Muscle layer of duodenum (tissue), 2 donors: Measurements from ENCODE around the gene MYO16.

ENCODE experiments used
- H3K27ac ChIP-seq: one replicate; pipeline ENCODE4 v1.7.0; 2013; ENCODE audit warnings: mild to moderate bottlenecking, low read length
- H3K27me3 ChIP-seq: one replicate; pipeline ENCODE4 v1.7.0; 2013; ENCODE audit warnings: low read depth, mild to moderate bottlenecking, control low read depth, low read length
- H3K36me3 ChIP-seq, 2 donors: one replicate each; pipeline ENCODE4 v1.7.0; 2013; ENCODE audit warnings: low read length in 2 of 2, control low read depth in 1 of 2, mild to moderate bottlenecking in 1 of 2; ENCODE audit not compliant: insufficient read depth in 2 of 2, control insufficient read depth in 1 of 2
- H3K4me1 ChIP-seq, 2 donors: one replicate each; pipeline ENCODE4 v1.7.0; 2013; ENCODE audit warnings: low read length in 2 of 2, mild to moderate bottlenecking in 2 of 2, control low read depth in 1 of 2, moderate library complexity in 1 of 2; ENCODE audit not compliant: insufficient read depth in 2 of 2, control insufficient read depth in 1 of 2
- H3K4me3 ChIP-seq, 2 donors: one replicate each; pipeline ENCODE4 v1.7.0; 2013; ENCODE audit warnings: low read length in 2 of 2, low read depth in 1 of 2, mild to moderate bottlenecking in 1 of 2
- H3K9me3 ChIP-seq, 2 donors: one replicate each; pipeline ENCODE4 v1.7.0; 2013; ENCODE audit warnings: low read length in 2 of 2, control low read depth in 1 of 2, mild to moderate bottlenecking in 1 of 2; ENCODE audit not compliant: control insufficient read depth in 1 of 2
- donor health status: healthy.

Gene MYO16

DNA sequence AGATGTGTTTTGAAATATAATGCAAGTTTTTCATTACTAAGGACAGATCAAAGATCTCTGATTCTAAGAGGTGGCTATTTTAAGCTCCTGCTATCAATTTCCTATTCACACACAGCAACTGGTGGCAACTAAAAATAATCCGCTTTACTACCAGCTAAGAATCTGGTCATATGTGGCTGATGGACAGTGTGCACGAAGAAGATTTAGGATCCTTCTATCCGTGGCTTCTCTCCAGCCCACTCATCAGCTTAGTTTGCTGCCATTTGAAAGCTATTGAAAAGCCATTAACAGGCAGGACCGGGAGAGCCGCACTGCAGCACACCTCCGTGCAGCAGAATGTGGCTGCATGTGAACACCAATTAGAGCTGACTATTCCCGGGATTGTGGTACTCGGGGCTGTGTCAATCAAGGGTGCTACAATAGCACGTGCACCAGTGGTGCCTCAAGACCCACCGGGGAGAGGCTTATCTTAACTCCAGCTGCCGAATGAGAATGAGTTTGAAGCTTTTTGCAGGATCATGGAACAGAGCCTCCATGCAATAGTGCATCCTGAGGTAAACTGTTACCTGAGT lies at the start of gene MYO16:
Gene MYO16 (plus strand): TSS at position 431 of the 572 bp plus-strand sequence. CDS start 234 bp downstream, outside the sequence.
- Histone ChIP-seq H3K36me3 (no peaks in the 10 kb centered on the region), H3K9me3 (peaks cover 0 to 3% of the 10 kb centered on the region in 2 donors), H3K4me3 (no peak within 1 kb of the TSS), H3K4me1 (no peaks in the 10 kb centered on the region), H3K27ac (no peak within 1 kb of the TSS), H3K27me3 (no peaks in the 10 kb centered on the region)

DNA sequence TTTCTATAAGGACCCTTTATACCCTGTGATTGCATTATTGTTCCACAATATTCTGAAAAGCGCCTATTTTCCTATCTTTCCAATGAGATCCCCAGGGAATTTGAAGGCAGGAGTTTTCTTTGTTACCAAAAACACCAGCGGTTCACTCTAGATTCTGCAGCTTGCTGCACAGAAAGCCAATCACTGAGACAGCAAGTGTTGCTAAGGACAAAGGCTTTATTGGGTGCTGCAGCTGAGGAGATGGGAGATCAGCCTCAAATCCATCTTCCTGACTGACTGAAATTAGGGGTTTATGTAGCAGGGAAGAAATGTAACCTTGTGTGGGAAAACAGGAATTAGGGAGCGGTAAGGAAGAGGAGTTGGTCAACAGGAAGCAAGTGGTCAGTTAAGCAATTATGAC lies 42.6 kb upstream of the MYO16 start:
- H3K4me3 ChIP-seq: no peak overlapping the region

DNA sequence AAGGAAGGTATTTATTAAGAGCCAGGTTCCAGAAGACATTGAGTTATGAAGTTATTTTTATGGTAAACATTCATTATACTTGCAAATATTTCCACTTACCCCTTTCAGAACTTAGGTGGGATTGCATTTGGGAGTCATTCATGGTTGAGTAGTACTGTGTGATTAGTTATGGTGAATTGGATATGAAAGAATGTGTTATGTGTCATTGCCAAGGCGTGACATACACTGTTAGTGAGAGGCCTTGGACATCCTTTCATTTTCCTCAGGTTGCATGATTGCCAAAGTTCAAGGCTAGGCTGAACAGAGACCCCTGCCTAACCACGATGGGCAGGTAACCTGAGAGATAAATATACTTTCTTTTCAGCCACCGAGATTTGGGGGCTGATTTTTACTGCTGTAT lies 40.9 kb upstream of the MYO16 start:
- Histone ChIP-seq H3K4me3 (no peak overlapping the region), H3K4me1 (no peaks in the 10 kb centered on the region), H3K27me3 (no peaks in the 10 kb centered on the region), H3K36me3 (no peaks in the 10 kb centered on the region), H3K9me3 (peaks cover 0 to 7% of the 10 kb centered on the region in 2 donors), H3K27ac (no peak overlapping the region)

More for the DNA sequence above, 42.6 kb upstream of the MYO16 start:
- H3K27me3 ChIP-seq: no peaks in the 10 kb centered on the region
- no peak overlapping the region for H3K27ac ChIP-seq
- H3K4me1 ChIP-seq: no peaks in the 10 kb centered on the region
- H3K9me3 ChIP-seq: peaks cover 0 to 7% of the 10 kb centered on the region in 2 donors
- no peaks in the 10 kb centered on the region for H3K36me3 ChIP-seq

DNA sequence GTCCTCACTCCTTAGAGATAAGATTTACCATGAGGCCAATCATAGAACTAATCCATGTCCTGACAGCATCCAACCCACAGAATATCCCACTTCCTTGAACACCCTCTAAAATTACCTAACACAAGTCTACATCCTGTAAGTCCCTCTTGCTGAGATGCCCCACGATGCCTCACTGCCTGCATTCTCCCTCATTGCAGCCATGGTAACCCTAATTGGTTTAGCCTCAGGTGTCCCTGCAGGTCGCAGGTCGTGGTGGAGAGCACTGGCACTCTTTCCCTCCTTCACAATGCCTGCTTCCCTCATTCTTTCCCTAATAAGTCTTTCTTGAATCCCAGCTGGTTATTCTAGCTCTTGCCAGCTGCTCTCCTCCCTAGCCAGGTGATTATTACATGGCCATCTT lies 35.3 kb upstream of the MYO16 start:
- Histone ChIP-seq H3K9me3 (no peaks in the 10 kb centered on the region), H3K4me3 (no peak overlapping the region), H3K4me1 (no peaks in the 10 kb centered on the region), H3K27ac (no peak overlapping the region), H3K36me3 (no peaks in the 10 kb centered on the region), H3K27me3 (no peaks in the 10 kb centered on the region)

DNA sequence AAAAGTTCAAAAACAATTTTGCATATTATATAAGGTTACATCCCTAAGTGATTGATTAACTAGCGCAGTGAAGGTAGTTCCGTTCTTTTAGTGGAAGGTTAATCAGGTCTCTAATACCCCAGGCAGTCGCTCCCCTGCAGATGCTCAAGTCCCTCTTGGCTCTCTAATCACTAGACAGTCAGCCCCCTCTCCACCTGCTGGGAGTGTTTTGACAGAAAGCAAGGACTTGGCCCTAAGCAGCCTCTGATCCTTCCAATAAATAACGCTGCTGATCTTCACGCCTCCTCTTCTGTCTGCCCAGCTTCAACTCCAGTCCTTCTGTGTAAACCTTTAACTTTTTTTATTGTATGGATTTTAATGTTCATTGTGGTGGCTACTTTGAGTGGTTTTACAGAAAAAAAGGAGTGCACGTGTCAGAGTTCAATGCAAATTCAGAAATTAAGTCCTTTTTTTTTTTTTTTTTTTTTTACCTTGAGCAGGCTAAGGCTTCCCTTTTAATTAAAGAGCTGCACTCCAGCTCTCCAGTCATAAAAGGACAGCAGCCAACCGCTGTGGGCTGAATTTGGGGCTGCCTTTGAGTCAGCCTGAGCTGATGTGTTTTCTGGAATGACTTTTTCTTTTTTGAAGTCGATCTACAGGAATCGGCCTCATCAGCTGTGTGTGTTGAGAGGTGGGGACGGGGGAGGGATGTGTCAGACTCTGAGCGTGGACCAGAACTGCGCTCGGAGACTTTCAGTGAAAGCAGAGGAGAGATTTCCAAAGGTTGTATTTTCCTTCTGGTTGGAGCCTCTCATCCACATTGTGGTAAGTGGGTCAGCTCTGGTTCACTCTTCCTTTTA lies 33.8 kb upstream of the MYO16 start:
- no peak overlapping the region for H3K27ac ChIP-seq
- no peaks in the 10 kb centered on the region for H3K36me3 ChIP-seq
- H3K4me3 ChIP-seq: no peak overlapping the region
- no peaks in the 10 kb centered on the region for H3K27me3 ChIP-seq
- no peaks in the 10 kb centered on the region for H3K9me3 ChIP-seq
- no peaks in the 10 kb centered on the region for H3K4me1 ChIP-seq

DNA sequence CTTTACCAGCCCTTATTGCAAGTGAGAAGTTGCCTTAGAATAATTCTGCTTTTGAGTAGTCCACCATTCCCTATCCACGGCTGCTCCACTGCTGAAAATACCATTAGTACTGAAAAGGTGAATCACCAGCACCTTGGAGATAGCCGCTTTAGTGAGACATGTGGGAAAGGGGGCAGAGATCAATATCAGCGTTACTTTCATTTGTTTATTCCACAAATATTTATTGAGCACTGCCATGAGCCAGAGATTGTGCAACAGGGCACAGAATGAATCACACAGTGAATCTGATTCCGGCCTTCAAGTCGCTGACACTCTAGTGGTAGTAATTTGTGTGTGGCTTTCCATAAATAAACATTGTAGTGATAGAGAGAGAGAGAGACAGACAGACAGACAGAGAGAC lies 31.5 kb upstream of the MYO16 start:
- Histone ChIP-seq H3K36me3 (no peaks in the 10 kb centered on the region), H3K9me3 (peaks cover 4 to 8% of the 10 kb centered on the region in 2 donors), H3K4me3 (no peak overlapping the region), H3K27ac (no peak overlapping the region), H3K27me3 (no peaks in the 10 kb centered on the region), H3K4me1 (no peaks in the 10 kb centered on the region)

DNA sequence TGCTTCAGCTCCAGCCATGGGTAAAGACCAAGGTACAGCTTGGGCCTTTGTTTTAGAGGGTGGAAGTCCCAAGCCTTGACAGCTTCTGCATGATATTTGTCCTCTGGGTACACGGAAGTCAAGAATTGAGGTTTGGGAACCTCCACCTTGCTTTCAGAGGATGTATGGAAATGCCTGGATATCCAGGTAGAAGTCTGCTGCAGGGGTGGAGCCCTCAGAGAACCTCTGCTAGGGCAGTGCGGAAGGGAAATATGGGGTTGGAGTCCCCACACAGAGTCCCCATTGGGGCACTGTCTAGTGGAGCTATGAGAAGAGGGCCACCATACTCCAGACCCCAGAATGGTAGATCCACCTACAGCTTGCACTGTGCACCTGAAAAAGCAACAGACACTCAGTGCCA lies 23.0 kb upstream of the MYO16 start:
- no peak overlapping the region for H3K27ac ChIP-seq
- no peaks in the 10 kb centered on the region for H3K27me3 ChIP-seq
- H3K4me3 ChIP-seq: no peak overlapping the region
- no peaks in the 10 kb centered on the region for H3K4me1 ChIP-seq
- no peaks in the 10 kb centered on the region for H3K36me3 ChIP-seq
- H3K9me3 ChIP-seq: peaks cover 4 to 8% of the 10 kb centered on the region in 2 donors

DNA sequence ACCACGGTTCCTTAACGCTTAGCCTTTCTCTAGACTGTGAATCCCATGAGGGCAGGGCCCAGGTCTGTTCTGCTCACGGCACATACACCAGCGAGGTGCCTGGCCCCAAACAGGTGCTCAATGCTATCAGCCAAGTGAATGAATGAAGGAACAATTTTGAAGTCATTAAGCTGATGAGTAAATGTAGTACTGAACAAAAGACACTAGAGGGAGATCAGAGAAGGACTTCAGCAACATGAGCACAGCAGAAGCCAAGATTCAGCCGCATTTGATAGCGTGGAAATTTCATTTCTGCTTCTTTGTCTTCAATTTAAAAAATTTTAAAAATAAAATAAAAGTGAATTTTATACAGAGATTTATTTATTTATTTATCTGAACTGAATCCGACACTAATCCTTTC lies 20.1 kb upstream of the MYO16 start:
- H3K4me1 ChIP-seq: no peaks in the 10 kb centered on the region
- no peaks in the 10 kb centered on the region for H3K27me3 ChIP-seq
- H3K4me3 ChIP-seq: no peak overlapping the region
- H3K36me3 ChIP-seq: no peaks in the 10 kb centered on the region
- H3K27ac ChIP-seq: no peak overlapping the region
- H3K9me3 ChIP-seq: no peaks in the 10 kb centered on the region

DNA sequence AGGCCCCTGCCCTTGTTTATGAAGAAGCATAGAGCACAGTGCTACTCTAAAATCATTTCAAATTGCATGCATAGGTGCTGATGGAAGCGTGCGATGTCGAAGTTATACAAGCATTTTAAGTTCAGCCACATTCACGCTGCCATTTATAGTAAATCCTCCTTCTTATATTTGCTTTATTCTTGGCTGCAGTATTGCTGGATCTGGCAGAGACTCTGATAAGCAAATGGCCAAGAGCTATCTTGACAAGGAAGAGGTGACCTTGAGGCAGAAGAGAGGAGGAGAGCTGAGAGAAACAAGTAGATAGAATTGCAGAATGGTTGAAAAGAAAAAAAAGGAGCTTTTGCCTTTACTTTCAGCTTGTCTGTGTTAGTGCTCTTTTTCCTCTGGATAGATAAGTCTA lies 18.9 kb upstream of the MYO16 start:
- Histone ChIP-seq H3K27ac (no peak overlapping the region), H3K4me3 (no peak overlapping the region), H3K9me3 (no peaks in the 10 kb centered on the region), H3K4me1 (no peaks in the 10 kb centered on the region), H3K27me3 (no peaks in the 10 kb centered on the region), H3K36me3 (no peaks in the 10 kb centered on the region)

DNA sequence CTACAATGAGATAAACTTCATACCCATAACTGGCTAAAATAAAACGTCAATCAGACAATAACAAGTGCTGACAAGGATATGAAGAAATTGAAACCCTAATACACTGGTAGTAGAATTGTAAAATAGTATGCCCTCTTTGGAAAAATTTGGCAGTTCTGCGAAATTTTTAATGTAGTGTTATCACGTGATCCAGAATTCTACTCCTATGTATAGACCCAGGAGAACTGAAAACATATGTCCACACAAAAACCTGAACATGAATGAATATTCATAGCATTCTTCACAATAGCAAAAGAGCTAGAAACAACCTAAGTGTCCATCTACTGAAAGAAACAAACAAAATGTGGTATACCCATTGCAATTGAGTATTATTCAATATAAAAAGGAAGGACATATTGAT lies 14.2 kb upstream of the MYO16 start:
- Histone ChIP-seq H3K9me3 (no peaks in the 10 kb centered on the region), H3K4me3 (no peak overlapping the region), H3K36me3 (no peaks in the 10 kb centered on the region), H3K27ac (no peak overlapping the region), H3K4me1 (no peaks in the 10 kb centered on the region), H3K27me3 (no peaks in the 10 kb centered on the region)

DNA sequence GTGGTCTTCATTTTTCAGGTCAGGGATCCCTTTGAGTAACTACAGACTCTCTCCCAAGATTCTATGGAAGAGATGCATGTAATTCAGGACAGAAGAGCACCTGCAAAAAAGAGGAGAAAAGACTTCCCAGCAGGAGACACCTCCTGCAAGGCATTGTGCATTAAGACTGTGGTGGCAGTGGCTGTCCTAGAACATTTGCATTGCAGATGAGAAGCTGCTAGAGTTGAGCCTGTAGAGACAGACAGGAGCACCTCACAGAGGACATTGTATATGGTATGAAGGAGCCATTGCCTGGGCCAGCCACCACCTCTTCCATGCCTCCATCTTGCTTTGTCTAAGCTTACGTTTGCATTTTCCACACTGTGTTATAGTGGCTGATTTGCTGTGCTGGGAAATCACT lies 11.2 kb upstream of the MYO16 start:
- Histone ChIP-seq H3K36me3 (no peaks in the 10 kb centered on the region), H3K27ac (no peak overlapping the region), H3K4me1 (no peaks in the 10 kb centered on the region)

More for the DNA sequence above, 11.2 kb upstream of the MYO16 start:
- H3K4me3 ChIP-seq: no peak overlapping the region
- no peaks in the 10 kb centered on the region for H3K27me3 ChIP-seq
- no peaks in the 10 kb centered on the region for H3K9me3 ChIP-seq
